ENCODE data around the gene BRD4.

Gene BRD4

GRCh38 chr19:15292847-15293582, 39.3 kb downstream of the BRD4 start:
- Histone ChIP-seq H3K9ac (ENCODE audit: low read depth, low read length) (no peak overlapping the region), H3K4me3 (ENCODE audit: low read length) (no peak overlapping the region), H3K27ac (ENCODE audit: low read length) (no peak overlapping the region), H3K9me3 (ENCODE audit: insufficient read depth, low read depth, low read length) (no peaks in the 10 kb centered on the region), H3K27me3 (ENCODE audit: insufficient read depth, low read length) (no peaks in the 10 kb centered on the region), H3K36me3 (ENCODE audit: insufficient read depth, low read depth, low read length) (peaks cover 6% of the 10 kb centered on the region), H3K4me1 (ENCODE audit: insufficient read depth, low read length) (peaks cover 47% of the 10 kb centered on the region)

- Histone ChIP-seq H3K4me3 (ENCODE audit: low read length) (no peak overlapping the region), H3K36me3 (ENCODE audit: insufficient read depth, low read depth, low read length) (peaks cover 6% of the 10 kb centered on the region), H3K27me3 (ENCODE audit: insufficient read depth, low read length) (no peaks in the 10 kb centered on the region), H3K27ac (ENCODE audit: low read length) (no peak overlapping the region), H3K4me1 (ENCODE audit: insufficient read depth, low read length) (peaks cover 44% of the 10 kb centered on the region), H3K9ac (ENCODE audit: low read depth, low read length) (no peak overlapping the region), H3K9me3 (ENCODE audit: insufficient read depth, low read depth, low read length) (no peaks in the 10 kb centered on the region)
Measured at GRCh38 chr19:15292140-15292539, 40.2 kb downstream of the BRD4 start.

GRCh38 chr19:15291548-15292021, 40.8 kb downstream of the BRD4 start:
- no peak overlapping the region for H3K4me3 ChIP-seq (ENCODE audit: low read length)
- no peak overlapping the region for H3K27ac ChIP-seq (ENCODE audit: low read length)
- peaks cover 44% of the 10 kb centered on the region for H3K4me1 ChIP-seq (ENCODE audit: insufficient read depth, low read length)
- H3K36me3 ChIP-seq (ENCODE audit: insufficient read depth, low read depth, low read length), result peaks cover 5% of the 10 kb centered on the region
- no peaks in the 10 kb centered on the region for H3K27me3 ChIP-seq (ENCODE audit: insufficient read depth, low read length)
- H3K9me3 ChIP-seq (ENCODE audit: insufficient read depth, low read depth, low read length), result no peaks in the 10 kb centered on the region
- H3K9ac ChIP-seq (ENCODE audit: low read depth, low read length), result no peak overlapping the region

- Histone ChIP-seq H3K27ac (ENCODE audit: low read length) (no peak overlapping the region), H3K36me3 (ENCODE audit: insufficient read depth, low read depth, low read length) (peaks cover under 1% of the 10 kb centered on the region; the same call in 1 of the 2 replicates), H3K27me3 (ENCODE audit: insufficient read depth, low read length) (no peaks in the 10 kb centered on the region), H3K4me1 (ENCODE audit: insufficient read depth, low read length) (peaks cover 49% of the 10 kb centered on the region), H3K4me3 (ENCODE audit: low read length) (no peak overlapping the region), H3K9me3 (ENCODE audit: insufficient read depth, low read depth, low read length) (no peaks in the 10 kb centered on the region), H3K9ac (ENCODE audit: low read depth, low read length) (no peak overlapping the region)
Measured at GRCh38 chr19:15291089-15291488, 41.2 kb downstream of the BRD4 start.

GRCh38 chr19:15290166-15290565, 42.2 kb downstream of the BRD4 start:
- Histone ChIP-seq H3K36me3 (ENCODE audit: insufficient read depth, low read depth, low read length) (no peaks in the 10 kb centered on the region), H3K27me3 (ENCODE audit: insufficient read depth, low read length) (no peaks in the 10 kb centered on the region), H3K4me1 (ENCODE audit: insufficient read depth, low read length) (peaks cover 50% of the 10 kb centered on the region), H3K4me3 (ENCODE audit: low read length) (no peak overlapping the region), H3K9me3 (ENCODE audit: insufficient read depth, low read depth, low read length) (no peaks in the 10 kb centered on the region), H3K9ac (ENCODE audit: low read depth, low read length) (no peak overlapping the region), H3K27ac (ENCODE audit: low read length) (no peak overlapping the region)

- Histone ChIP-seq H3K27me3 (ENCODE audit: insufficient read depth, low read length) (no peaks in the 10 kb centered on the region), H3K4me3 (ENCODE audit: low read length) (no peak overlapping the region), H3K36me3 (ENCODE audit: insufficient read depth, low read depth, low read length) (no peaks in the 10 kb centered on the region), H3K9me3 (ENCODE audit: insufficient read depth, low read depth, low read length) (no peaks in the 10 kb centered on the region), H3K27ac (ENCODE audit: low read length) (no peak overlapping the region), H3K9ac (ENCODE audit: low read depth, low read length) (no peak overlapping the region), H3K4me1 (ENCODE audit: insufficient read depth, low read length) (peaks cover 50% of the 10 kb centered on the region)
Measured at GRCh38 chr19:15289673-15290072, 42.7 kb downstream of the BRD4 start.

GRCh38 chr19:15288146-15288963, 44.0 kb downstream of the BRD4 start:
- peaks cover 52% of the 10 kb centered on the region for H3K4me1 ChIP-seq (ENCODE audit: insufficient read depth, low read length)
- no peaks in the 10 kb centered on the region for H3K36me3 ChIP-seq (ENCODE audit: insufficient read depth, low read depth, low read length)
- no peaks in the 10 kb centered on the region for H3K27me3 ChIP-seq (ENCODE audit: insufficient read depth, low read length)
- no peaks in the 10 kb centered on the region for H3K9me3 ChIP-seq (ENCODE audit: insufficient read depth, low read depth, low read length)
- H3K9ac ChIP-seq (ENCODE audit: low read depth, low read length), result no peak overlapping the region
- H3K27ac ChIP-seq (ENCODE audit: low read length), result no peak overlapping the region
- no peak overlapping the region for H3K4me3 ChIP-seq (ENCODE audit: low read length)

GRCh38 chr19:15287496-15287895, 44.8 kb downstream of the BRD4 start:
- Histone ChIP-seq H3K27me3 (ENCODE audit: insufficient read depth, low read length) (no peaks in the 10 kb centered on the region), H3K9ac (ENCODE audit: low read depth, low read length) (no peak overlapping the region), H3K4me1 (ENCODE audit: insufficient read depth, low read length) (peaks cover 54% of the 10 kb centered on the region), H3K36me3 (ENCODE audit: insufficient read depth, low read depth, low read length) (no peaks in the 10 kb centered on the region), H3K9me3 (ENCODE audit: insufficient read depth, low read depth, low read length) (no peaks in the 10 kb centered on the region), H3K4me3 (ENCODE audit: low read length) (no peak overlapping the region), H3K27ac (ENCODE audit: low read length) (no peak overlapping the region)

- Histone ChIP-seq H3K9ac (ENCODE audit: low read depth, low read length) (no peak overlapping the region), H3K27ac (ENCODE audit: low read length) (no peak overlapping the region), H3K4me1 (ENCODE audit: insufficient read depth, low read length) (peaks cover 54% of the 10 kb centered on the region), H3K4me3 (ENCODE audit: low read length) (no peak overlapping the region), H3K27me3 (ENCODE audit: insufficient read depth, low read length) (no peaks in the 10 kb centered on the region), H3K36me3 (ENCODE audit: insufficient read depth, low read depth, low read length) (no peaks in the 10 kb centered on the region), H3K9me3 (ENCODE audit: insufficient read depth, low read depth, low read length) (no peaks in the 10 kb centered on the region)
Measured at GRCh38 chr19:15286688-15287365, 45.5 kb downstream of the BRD4 start.

- no peaks in the 10 kb centered on the region for H3K9me3 ChIP-seq (ENCODE audit: insufficient read depth, low read depth, low read length)
- H3K27ac ChIP-seq (ENCODE audit: low read length), result no peak overlapping the region
- peaks cover 52% of the 10 kb centered on the region for H3K4me1 ChIP-seq (ENCODE audit: insufficient read depth, low read length)
- H3K9ac ChIP-seq (ENCODE audit: low read depth, low read length), result no peak overlapping the region
- no peaks in the 10 kb centered on the region for H3K27me3 ChIP-seq (ENCODE audit: insufficient read depth, low read length)
- no peak overlapping the region for H3K4me3 ChIP-seq (ENCODE audit: low read length)
- no peaks in the 10 kb centered on the region for H3K36me3 ChIP-seq (ENCODE audit: insufficient read depth, low read depth, low read length)
Measured at GRCh38 chr19:15285896-15286591, 46.3 kb downstream of the BRD4 start.

GRCh38 chr19:15284896-15285295, 47.4 kb downstream of the BRD4 start:
- H3K9ac ChIP-seq (ENCODE audit: low read depth, low read length), result no peak overlapping the region

More at GRCh38 chr19:15284896-15285295, 47.4 kb downstream of the BRD4 start:
- no peaks in the 10 kb centered on the region for H3K9me3 ChIP-seq (ENCODE audit: insufficient read depth, low read depth, low read length)
- peaks cover 51% of the 10 kb centered on the region for H3K4me1 ChIP-seq (ENCODE audit: insufficient read depth, low read length)
- H3K4me3 ChIP-seq (ENCODE audit: low read length), result no peak overlapping the region
- peaks cover 4% of the 10 kb centered on the region; the same call in 1 of the 2 replicates for H3K36me3 ChIP-seq (ENCODE audit: insufficient read depth, low read depth, low read length)
- no peaks in the 10 kb centered on the region for H3K27me3 ChIP-seq (ENCODE audit: insufficient read depth, low read length)
- no peak overlapping the region for H3K27ac ChIP-seq (ENCODE audit: low read length)

Measured in iPS-20b (cell line).